Forelimb muscle (tissue), 1 donor: ENCODE measurements around the gene SFTPA2. TPM values are rescaled to one million over a fixed set of nuclear protein-coding genes. Genes with fewer than 3 reads are reported as not detected.
"Not testable (repeated sequence)": the region's sequence is repeated elsewhere in the genome, so short reads cannot be mapped to it uniquely, and the experiment has no call there.

Experiments used
- DNase-seq: peaks from one replicate; pipeline ENCODE4 v3.0.0-alpha.2; 2013; ENCODE audit warnings: low read depth
- polyA plus RNA-seq: library from polyadenylated mRNA; unstranded; fragments of 120-200 nt; gene quantifications from one replicate; pipeline ENCODE4 v1.2.1, GENCODE V29; 2013; ENCODE audit not compliant: insufficient read length

SFTPA2 gene
- polyA plus RNA-seq, 1 donor: 0.15 TPM

GRCh38 chr10:79559726-79560125, 481 bp downstream of the SFTPA2 start:
- no peak for DNase-seq

- not testable (repeated sequence) for DNase-seq
These were observed 3.2 kb downstream of the SFTPA2 start for GRCh38 chr10:79556961-79557360.

GRCh38 chr10:79555354-79556309, 4.6 kb downstream of the SFTPA2 start:
- DNase-seq: no peak

GRCh38 chr10:79552143-79552542, 8.1 kb downstream of the SFTPA2 start:
- DNase-seq: no peak

- DNase-seq: no peak
These were observed 12.2 kb downstream of the SFTPA2 start for GRCh38 chr10:79547973-79548372.

- not testable (repeated sequence) for DNase-seq
These were observed 13.1 kb downstream of the SFTPA2 start for GRCh38 chr10:79547128-79547527.

- not testable (repeated sequence) for DNase-seq
These were observed 15.1 kb downstream of the SFTPA2 start for GRCh38 chr10:79544926-79545659.

- DNase-seq: not testable (repeated sequence)
These were observed 15.8 kb downstream of the SFTPA2 start for GRCh38 chr10:79544408-79544807.

GRCh38 chr10:79542626-79543025, 17.6 kb downstream of the SFTPA2 start:
- DNase-seq: no peak

- DNase-seq: not testable (repeated sequence)
These were observed 19.3 kb downstream of the SFTPA2 start for GRCh38 chr10:79540930-79541329.

- DNase-seq: not testable (repeated sequence)
These were observed 21.9 kb downstream of the SFTPA2 start for GRCh38 chr10:79538311-79538710.

GRCh38 chr10:79533903-79534175, 26.4 kb downstream of the SFTPA2 start:
- DNase-seq: not testable (repeated sequence)

GRCh38 chr10:79533142-79533902, 26.9 kb downstream of the SFTPA2 start:
- not testable (repeated sequence) for DNase-seq

- DNase-seq: not testable (repeated sequence)
These were observed 31.9 kb downstream of the SFTPA2 start for GRCh38 chr10:79528261-79528660.

- not testable (repeated sequence) for DNase-seq
These were observed 35.0 kb downstream of the SFTPA2 start for GRCh38 chr10:79525049-79525710.

- DNase-seq: not testable (repeated sequence)
These were observed 36.9 kb downstream of the SFTPA2 start for GRCh38 chr10:79523157-79523853.

- DNase-seq: not testable (repeated sequence)
These were observed 37.7 kb downstream of the SFTPA2 start for GRCh38 chr10:79522464-79522863.

GRCh38 chr10:79521751-79522150, 38.5 kb downstream of the SFTPA2 start:
- DNase-seq: not testable (repeated sequence)

GRCh38 chr10:79517567-79517966, 42.6 kb downstream of the SFTPA2 start:
- DNase-seq: not testable (repeated sequence)

- DNase-seq: not testable (repeated sequence)
These were observed 43.5 kb downstream of the SFTPA2 start for GRCh38 chr10:79516532-79517205.
